ENCODE results near the gene DDX6.
"Not testable (repeated sequence)": the region's sequence is repeated elsewhere in the genome, so short reads cannot be mapped to it uniquely, and the experiment has no call there.

DDX6 gene

DNA sequence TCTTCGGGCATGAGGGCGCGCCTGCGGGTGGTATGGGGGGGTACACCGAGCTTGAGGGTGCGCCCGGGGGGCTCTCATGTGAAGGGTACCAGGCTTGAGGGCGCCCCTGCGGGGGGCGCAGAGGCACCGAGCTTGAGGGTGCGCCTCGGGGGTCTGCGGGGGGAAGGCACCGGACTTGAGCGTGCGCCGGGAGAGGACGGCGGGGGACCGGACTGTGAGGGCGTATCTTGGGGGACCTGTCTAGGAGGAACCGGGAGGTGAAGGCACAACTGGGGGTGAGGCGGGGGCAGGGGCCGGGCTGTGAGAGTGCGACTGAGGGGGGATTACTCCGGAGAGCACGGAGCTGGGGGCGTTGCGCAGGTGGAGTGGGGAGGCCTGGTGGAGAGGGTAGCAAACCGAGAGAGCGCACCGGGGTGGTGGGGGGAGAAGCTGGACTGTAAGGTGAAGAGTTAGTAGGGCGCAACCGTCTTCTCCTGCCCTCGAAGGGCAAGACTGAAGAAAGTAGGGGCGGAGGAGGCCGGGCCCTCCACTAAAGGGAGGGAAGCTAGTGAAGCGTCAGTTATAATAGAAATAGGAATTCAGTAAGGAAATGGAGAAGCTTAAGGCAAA, 1.1 kb upstream of the DDX6 start:
- no peak for DNase-seq (ENCODE audit: low spot score)

DNA sequence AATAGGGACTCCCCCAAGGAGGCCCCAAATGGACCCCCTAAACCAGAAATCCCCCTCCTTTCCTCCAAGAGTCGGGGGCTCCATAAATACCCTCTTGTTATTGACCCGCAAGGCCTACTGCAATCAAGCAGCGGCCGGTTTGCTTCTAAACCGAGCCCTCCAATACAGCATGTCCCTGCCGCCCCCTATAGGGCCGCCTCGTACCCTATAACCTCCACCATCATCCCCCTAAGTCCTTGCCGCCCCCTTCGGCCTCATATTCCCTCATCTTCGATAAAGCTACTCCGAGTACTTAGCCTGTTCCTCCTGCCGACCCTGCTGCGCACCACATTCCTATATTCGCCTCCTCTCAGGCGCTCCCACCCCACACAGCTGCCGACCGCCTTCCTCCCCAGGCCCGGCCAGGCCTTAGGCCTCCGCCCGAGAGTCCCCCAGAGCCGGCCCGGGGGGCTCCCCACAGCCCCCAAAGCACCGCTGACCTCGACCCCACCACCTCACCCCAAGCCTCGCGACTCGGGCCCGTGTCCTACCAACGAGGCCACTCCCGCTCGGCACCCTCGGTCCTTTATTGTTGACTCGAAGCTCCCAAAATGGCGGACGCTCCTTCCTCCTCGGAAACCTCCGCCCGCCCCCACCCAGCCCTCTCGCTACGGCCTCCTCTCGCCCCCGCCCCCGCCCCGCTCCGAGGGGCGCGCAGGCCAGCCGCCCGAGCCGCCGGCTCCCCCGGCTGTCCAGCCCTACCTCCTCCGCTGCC, 430 bp downstream of the DDX6 start:
- peak; percentile 57 for DNase-seq (ENCODE audit: low spot score)

DNA sequence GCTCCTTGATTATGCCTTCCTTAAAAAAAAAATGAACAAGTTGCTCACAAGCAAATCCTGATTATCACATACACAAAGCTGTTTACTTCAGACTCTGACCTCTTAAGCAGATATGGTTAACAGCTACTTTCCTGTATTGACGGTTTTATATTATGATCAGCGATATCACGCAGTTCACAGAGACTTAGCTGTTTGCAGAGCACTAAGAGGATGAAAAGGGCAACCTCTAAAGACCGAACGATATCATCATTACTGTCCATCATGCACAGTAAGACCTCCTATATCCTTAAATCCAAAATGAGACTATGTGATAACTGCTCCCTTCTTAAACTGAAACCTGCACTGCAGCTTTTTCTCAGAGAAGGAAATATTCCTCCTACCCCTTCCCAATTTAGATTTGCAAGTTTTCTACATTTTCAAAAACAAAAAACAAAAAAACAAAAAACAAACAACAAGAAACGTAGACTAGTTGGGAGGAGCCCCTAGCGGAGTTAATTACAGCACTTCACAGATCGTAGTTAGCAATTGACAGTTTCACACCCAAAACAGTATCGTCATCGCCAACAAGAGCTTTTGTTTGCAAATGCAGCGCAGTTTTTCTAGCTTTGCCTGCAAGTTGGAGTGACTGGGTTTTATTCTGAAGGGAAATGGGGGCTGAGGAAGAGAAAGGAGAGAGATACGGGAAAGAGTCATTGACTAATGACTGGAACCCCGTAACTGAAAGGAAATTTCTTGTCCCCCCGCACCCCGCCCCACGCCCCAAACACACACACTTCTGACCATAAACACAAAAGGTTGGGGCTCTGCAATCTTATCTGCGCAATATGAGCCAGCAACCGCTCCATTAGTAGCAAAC, 1.2 kb downstream of the DDX6 start:
- peak; percentile 12 for DNase-seq (ENCODE audit: low spot score)

DNA sequence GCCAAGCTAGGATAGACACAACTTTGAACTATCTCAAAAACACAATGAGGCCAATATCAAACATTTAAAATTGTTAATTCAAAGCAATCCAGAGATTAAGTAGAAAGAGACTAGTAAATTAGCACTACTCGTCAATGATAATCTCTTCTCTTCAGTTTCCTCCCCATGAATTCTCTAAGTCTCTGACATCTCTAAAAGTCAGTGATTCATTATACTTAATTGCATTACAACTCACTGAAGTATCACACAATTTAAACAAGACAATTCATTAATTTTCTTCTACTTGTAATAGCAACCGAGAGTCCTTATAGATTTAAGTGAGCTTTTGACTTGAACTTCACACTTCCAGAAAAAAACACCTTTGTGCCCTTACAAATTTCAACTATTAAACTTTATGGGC, 4.3 kb downstream of the DDX6 start:
- DNase-seq (ENCODE audit: low spot score): no peak

DNA sequence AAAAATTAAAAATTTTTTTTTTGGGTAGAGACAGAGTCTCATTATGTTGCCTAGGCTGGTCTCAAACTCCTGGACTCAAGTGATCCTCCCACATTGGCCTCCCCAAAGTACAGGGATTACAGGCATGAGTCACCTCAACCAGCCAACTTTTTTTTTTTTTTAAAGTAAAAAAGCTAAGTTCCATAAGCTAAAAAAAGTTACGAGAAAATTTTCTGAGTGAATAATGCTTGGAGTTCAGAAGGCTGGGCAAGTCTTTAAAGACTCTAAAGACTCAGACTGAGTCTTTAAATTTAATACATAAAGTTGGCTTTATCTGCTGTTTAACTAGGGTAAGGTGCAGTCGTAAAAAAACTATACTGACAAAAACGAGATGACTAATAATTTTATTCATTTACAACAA, 5.6 kb downstream of the DDX6 start:
- no peak for DNase-seq (ENCODE audit: low spot score)

DNA sequence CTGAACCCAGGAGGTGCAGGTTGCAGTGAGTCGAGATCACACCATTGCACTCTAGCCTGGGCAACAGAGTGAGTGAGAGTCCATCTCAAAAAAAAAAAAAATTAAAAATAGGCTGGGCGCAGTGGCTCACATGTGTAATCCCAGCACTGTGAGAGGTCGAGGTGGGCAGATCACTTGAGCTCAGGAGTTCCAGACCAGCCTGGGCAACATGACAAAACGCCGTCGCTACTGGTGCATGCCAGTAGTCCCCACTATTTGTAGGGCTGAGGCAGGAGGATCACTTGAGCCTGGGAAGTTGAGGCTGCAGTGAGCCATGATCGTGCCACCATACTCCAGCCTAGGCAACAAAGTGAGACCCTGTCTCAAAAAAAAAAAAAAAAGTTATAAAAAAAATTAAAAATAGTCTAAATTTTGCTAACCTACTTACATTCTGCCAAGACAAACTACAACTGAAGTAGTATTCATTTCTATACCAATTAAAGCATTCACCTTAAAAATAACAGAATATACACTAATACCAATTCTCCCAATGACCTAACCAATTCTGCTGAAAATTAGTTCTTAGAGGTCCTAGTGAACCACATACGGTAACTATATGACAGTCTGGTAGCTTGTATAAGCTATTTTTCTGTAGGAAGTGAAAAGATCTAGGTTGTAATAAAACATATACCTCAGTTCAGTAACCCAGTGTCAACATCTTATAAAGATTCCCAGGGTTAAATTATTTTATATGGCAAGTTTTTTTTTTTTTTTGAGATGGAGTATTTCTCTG, 7.1 kb downstream of the DDX6 start:
- no peak for DNase-seq (ENCODE audit: low spot score)

DNA sequence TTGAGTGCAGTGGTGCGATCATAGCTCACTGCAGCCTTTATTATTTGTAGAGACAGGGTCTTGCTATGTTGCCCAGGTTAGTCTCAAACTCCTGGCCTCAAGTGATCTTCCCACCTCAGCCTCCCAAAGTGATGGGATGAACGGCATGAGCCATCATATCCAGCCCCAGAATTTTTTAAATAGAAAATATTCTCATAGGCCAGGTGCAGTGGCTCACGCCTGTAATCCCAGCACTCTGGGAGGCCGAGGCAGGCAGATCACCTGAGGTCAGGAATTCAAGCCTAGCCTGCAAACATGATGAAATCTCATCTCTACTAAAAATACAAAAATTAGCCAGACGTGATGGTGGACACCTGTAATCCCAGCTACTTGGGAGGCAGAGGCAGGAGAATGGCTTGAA, 7.6 kb downstream of the DDX6 start:
- not testable (repeated sequence) for DNase-seq (ENCODE audit: low spot score)

DNA sequence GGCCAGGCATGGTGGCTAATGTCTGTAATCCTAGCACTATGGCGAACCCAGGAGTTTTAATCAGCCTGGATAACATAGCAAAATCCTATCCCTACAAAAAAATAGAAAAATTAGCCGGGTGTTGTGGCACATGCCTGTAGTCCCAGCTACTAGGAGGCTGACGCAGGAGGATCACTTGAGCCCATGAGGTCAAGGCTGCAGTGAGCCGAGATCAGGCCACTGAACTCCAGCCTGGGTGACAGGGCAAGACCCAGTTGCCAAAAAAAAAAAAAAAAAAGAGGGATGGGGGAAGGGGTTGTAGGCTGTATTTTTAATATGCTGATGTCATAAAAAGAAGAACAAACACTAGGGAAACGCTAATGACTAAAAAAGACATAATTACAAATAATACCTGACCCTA, 12.1 kb downstream of the DDX6 start:
- DNase-seq (ENCODE audit: low spot score): no peak

DNA sequence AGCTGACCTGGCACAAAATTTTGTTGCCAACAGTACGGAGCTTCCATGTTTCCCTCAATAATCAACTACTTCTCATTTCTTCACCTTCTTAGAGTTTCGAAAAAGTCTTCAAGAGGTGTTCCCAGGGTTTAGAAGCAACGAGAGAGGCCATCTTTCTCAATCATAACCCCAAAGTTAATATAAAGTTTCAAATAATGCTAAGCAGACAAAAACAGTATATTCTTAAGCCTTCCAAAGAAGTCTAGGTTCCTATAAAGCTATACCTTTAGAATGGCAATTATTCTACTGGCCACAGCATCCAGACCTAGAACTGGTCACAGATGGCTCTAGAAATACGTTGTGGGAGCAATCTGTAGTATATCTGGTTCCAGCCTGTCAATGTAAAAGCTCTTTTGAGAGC, 16.9 kb downstream of the DDX6 start:
- DNase-seq (ENCODE audit: low spot score): no peak

DNA sequence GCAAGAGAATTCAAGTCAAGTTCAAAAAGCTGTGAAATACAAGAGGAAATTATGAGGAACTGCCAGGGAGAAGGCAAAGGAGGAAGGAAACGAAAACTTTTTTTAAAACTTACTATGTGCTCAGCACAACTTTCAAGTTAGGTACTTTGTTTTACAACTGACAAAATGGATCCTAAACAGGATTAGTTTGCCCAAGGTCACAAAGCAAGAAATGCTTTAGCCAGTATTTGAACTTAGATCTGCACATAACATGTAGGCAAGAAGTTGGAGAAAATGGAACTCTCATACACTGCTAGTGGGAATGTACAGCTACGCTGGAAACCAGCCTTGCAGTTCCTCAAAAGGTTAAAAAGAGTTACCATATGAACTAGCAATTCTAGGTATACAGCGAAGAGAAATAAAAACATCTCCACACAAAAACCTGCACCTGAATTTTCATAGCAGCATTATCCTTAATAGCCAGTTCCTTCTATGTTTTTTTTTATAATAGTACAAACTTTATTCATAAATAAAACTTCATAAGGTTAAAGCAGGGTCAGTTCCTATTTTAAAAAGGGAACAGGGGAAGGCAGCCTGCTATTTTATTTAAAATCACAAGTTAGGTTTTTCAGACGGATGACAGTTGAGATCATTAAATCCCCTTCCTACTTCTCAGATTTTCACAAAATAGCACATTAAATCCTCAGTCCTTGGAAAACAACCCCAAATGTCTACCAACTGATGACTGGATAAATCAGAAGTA, 19.2 kb downstream of the DDX6 start:
- DNase-seq (ENCODE audit: low spot score): no peak

DNA sequence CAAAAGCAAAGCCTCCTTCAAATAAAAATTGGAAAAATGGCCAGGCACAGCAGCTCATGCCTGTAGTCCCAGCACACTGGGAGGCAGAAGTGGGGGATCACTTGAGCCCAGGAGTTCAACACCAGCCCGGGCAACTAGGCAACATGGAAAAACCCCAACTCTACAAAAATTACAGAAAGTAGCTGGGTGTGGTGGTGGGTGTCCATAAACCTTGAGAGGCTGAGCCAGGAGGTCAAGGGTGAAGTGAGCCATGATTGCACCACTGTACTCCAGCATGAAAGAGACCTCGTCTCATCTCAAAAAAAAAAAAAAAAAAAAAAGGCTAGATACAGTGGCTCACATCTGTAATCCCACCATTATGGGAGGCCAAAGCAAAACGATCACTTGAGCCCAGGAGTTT, 22.3 kb downstream of the DDX6 start:
- DNase-seq (ENCODE audit: low spot score): no peak

DNA sequence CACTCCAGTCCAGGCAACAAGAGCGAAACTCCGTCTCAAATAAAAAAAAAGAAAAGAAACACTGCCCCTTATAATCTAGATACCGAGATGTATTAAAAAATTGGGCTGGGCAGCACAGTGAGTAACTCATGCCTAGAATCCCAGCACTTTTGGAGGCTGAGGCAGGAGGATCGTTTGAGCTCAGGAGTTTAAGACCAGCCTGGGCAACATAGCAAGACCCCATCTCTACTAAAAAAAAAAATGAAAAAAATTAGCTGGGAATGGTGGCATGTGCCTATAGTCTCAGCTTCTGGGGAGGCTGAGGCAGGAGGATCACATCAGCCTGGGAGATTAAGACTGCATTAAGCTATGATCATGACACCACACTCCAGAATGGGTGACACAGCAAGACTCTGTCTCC, 24.9 kb downstream of the DDX6 start:
- no peak for DNase-seq (ENCODE audit: low spot score)

DNA sequence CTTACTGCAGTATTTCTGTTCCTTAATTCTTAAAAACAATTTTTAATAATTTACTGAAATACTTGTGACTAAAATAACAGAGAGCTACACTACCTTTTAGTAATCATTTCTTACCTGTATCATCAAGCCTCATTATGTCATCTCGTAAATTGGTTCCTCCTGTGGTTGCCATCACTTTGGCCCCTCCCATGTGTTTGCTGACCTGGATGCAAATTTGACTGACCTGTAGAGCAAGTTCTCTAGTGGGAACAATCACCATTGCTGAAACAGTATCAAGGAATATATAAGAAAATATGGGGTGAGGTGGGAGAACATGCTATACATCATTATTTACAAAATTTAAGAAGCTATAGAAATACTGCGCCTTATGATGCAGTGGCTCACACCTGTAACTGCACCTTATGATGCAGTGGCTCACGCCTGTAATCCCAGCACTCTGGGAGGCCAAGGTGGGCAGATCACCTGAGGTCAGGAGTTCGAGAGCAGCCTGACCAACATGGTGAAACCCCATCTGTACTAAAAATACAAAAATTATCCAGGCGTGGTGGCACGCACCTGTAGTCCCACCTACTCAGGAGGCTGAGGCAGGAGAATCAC, 25.8 kb downstream of the DDX6 start:
- DNase-seq (ENCODE audit: low spot score): not testable (repeated sequence)

DNA sequence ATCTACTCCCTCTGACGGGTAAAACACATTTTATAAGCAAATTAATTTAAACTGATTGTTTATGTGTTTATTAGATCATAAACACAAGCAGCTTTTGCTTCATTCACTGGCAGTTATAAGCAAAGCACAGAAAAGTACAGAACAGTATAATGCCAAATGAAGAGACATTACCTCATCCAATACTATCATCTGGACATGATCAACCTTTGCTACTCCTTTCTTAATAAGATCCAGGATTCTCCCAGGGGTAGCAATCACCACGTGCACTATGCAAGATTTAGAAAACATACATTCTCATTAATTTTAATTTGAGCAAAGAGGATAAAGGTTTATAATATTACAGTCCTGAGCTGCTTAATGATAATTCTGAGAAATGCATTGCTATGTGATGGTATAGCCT, 27.9 kb downstream of the DDX6 start:
- DNase-seq (ENCODE audit: low spot score): no peak

DNA sequence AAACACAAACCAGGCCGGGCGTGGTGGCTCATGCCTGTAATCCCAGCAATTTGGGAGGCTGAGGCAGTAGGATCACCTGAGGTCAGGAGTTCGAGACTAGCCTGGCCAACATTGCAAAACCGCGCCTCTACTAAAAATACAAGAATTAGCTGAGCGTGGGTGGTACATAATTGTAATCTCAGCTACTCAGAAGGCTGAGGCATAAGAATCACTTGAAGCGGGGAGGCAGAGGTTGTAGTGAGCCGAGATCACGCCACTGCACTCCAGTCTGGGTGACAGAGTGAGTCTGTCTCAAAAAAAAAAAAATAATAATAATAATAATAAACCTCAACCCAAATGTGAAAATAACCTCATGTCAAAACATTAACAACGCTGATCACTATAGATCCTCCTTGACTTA, 29.0 kb downstream of the DDX6 start:
- not testable (repeated sequence) for DNase-seq (ENCODE audit: low spot score)

DNA sequence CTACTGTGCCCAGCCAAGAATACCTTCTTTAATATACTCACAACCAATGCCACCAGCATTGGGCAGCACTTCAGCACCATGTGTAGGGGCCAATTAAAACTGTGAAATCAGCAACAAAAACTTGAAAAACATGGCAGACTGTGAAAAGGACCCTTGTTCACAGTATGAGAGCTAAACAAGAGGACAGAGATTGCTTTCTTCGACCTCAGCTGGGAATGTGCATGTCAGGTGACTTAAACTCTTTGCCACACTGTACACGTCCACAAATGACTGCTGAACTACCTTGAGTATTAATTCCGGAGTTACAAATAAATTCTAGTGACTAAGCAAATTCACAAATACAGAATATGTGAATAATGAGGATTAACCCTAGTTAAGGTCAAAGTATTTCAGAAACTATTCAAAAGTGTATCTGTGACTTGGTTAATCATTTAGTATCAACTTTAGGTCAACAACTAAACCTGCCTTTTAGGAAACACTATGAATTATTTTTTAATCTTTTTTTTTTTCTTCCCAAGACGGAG, 33.0 kb downstream of the DDX6 start:
- DNase-seq (ENCODE audit: low spot score): no peak

DNA sequence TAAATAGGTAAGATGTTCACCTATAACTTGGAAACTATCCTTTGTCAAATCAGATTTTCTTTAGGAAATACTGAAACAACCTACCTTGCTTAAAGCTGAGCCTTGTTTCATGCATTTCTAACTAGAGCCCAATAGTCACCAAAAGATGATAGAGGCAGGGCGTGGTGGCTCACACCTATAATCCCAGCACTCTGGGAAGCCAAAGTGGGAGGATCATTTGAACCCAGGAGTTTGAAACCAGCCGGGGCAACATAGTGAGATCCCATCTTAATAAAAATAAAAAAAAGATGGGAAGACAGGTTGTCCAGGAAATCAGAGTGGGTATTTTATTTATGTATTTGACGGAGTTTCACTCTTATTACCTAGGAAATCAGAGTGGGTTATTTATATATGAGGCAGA, 38.3 kb downstream of the DDX6 start:
- no peak for DNase-seq (ENCODE audit: low spot score)

DNA sequence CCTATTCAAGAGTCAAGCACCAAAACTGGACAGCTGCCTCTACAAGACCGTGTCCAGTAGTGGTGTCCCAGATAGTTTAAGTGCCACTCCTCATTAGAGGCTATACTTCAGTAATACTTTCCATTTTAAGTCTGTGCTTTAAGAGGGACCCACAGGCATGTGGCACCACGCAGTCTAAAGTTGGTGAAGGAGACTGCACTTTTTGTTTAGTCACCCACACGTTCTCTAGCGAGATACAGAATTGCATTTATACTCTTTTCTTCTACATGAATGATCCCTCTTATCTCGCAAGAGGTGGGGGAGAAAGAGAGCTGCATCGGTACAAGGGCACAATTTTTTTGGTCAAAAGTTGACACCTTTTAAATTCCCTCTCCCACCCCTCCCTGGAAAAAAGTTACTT, 41.5 kb downstream of the DDX6 start:
- no peak for DNase-seq (ENCODE audit: low spot score)

DNA sequence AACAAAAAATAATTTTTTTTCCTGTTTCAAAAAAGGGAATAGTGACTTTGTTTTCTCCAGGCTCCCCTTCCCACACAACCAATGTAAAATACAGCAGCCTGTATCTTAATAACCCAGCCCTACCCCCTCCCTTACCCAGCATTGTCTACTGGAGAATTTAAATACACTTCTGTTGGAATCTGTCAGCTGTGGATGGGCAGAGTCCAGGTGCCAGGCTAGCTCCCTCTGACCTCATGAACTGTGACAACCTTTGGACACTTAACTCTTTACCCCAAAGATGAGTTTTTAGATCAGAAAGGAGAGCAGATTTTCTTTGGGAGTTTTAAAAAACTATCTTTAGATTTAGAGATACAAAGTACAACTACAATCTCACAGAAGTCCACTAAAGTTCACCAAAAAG, 42.9 kb downstream of the DDX6 start:
- no peak for DNase-seq (ENCODE audit: low spot score)

DNA sequence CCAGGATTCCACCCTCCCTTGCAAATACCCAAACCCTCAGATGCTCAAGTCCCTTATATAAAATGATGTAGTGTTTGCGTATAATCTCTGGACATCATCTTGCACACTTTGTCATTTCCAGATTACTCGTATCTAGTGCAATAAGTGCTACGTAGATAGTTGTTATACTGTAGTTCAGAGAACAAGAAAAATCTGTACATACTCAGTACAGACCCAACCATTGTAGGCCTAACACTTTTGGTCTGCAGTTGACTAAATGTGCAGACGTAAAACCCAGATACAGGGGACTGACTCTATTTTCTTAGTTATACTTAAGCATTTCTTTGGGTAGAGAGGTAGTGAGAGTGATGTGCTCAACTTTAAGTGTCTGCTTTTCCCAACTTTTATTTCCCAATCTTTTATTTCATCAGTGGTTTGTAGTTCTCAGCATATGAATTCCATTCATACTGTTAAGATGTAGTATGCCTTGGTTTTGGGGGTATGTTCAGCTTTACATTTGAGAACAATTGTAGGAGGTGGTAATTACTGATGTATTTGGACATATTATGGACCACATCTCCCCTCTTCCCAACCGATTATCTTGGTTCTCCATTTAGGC, 43.9 kb downstream of the DDX6 start:
- no peak for DNase-seq (ENCODE audit: low spot score)

DNA sequence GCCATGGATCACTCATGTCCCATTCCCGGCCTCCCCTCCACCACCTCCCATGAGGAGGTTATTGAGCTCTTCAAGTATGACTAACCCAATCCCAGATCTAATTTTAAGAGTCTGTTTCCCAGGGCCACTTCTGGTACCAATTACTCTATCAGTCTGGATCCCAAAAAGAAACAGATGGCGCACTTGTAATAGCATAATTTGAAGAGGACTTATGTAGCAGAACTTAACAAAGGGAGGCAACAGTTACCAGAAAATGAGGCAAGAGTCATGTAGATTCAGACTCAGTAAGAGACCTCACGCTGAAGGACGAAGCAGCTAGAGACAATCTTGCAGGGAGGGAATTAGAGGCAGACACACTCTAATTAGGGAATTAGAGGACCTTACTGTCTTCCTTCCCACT, 46.9 kb downstream of the DDX6 start:
- no peak for DNase-seq (ENCODE audit: low spot score)

Measured in SW480 (cell line).